SK-N-MC (cell line): ENCODE results near the gene CCER1.

ENCODE experiments used
- EZH2 ChIP-seq: fragments of 200-600 bp; sonication (generic); IDR thresholded peaks from one replicate; pipeline ENCODE4 v1.6.1; 2017; ENCODE audit warnings: antibody characterized with exemption
- FOXP2 ChIP-seq: optimal IDR thresholded peaks from 2 replicates; pipeline ENCODE3; 2011; ENCODE audit warnings: mild to moderate bottlenecking, moderate library complexity; ENCODE audit not compliant: insufficient read depth; ENCODE audit errors: extremely low read length, control extremely low read depth
- POLR2AphosphoS5 ChIP-seq: IDR thresholded peaks from 2 replicates; pipeline ENCODE4 v1.6.1; 2012; ENCODE audit warnings: mild to moderate bottlenecking, low read depth, low read length, borderline replicate concordance

DNA sequence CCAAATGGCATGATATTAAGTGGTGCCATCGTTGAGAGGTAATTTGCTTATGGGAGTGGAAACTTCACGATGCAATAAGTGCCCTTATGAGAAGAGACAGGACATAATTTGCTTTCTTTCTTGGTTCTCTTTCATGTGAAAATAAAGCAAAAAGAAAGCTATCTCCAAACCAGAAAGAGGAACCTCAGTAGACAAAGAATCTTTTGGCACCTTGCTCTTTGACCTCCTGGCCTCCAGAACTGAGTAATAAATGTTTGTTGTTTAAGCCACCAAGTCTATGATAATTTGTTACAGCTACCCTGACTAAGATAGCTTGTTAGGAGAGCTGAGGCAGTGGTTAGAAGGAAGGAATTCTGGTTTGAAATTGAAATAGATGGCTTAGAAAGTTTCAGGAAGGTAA is 39.6 kb downstream of the CCER1 start:
- TF ChIP-seq POLR2AphosphoS5 (no peak), EZH2 (no peak), FOXP2 (no peak)
